Gastrocnemius medialis (tissue), 4 donors: ENCODE data around the gene PUM1. TPM values are rescaled to one million over a fixed set of nuclear protein-coding genes. Genes with fewer than 3 reads are reported as not detected.

Experiments used
- ATAC-seq, 2 donors: fragments of 150-250 bp; one replicate each; pipeline ENCODE4 v1.9.1; 2016
- DNase-seq, 2 donors: peaks; one replicate each; pipeline ENCODE4 v3.0.0-alpha.2; 2019
- H3K27ac ChIP-seq, 4 donors: fragments of 200-600 bp; sonication (generic); 1 replicate in 1 of 4; 2 replicates in 3 of 4; pipeline ENCODE4 v1.5.1; 2016 to 2018; ENCODE audit warnings: mild to moderate bottlenecking in 2 of 4, moderate library complexity in 1 of 4
- H3K27me3 ChIP-seq, 3 donors: fragments of 200-600 bp; sonication (generic) in 2 of 3; 1 replicate in 1 of 3; 2 replicates in 2 of 3; pipeline versions ENCODE4 v1.5.1 to v1.6.0; 2016 to 2019; ENCODE audit warnings: mild to moderate bottlenecking in 1 of 3, moderate library complexity in 1 of 3
- H3K36me3 ChIP-seq, 2 donors: fragments of 200-600 bp; sonication (generic) in 1 of 2; one replicate each; pipeline ENCODE4 v1.5.1; 2017 to 2018
- H3K4me1 ChIP-seq, 2 donors: fragments of 200-600 bp; sonication (generic) in 1 of 2; one replicate each; pipeline ENCODE4 v1.5.1; 2016 to 2017; ENCODE audit warnings: mild to moderate bottlenecking in 2 of 2
- H3K4me3 ChIP-seq, 4 donors: fragments of 200-600 bp; sonication (generic) in 3 of 4; 1 replicate in 1 of 4; 2 replicates in 3 of 4; pipeline ENCODE4 v1.5.1; 2016 to 2019; ENCODE audit warnings: mild to moderate bottlenecking in 2 of 4
- H3K9me3 ChIP-seq, 3 donors: fragments of 200-600 bp; sonication (generic) in 2 of 3; 1 replicate in 1 of 3; 2 replicates in 2 of 3; pipeline ENCODE4 v1.5.1; 2016 to 2019
- POLR2A ChIP-seq, 2 donors: fragments of 450-650 bp; IDR thresholded peaks; one replicate each; pipeline ENCODE4 v1.6.1; 2017; ENCODE audit warnings: antibody characterized with exemption in 2 of 2, mild to moderate bottlenecking in 2 of 2, moderate library complexity in 2 of 2
- in situ Hi-C, 4 donors: fragments of 200-750 bp; cut with MboI; loops; one replicate each; pipeline versions ENCODE4 v1.15.0 to v1.8.0; 2017; ENCODE audit warnings: low sequenced_read_pairs in 4 of 4
- intact Hi-C: fragments of 100-400 bp; cut with DNase I; formaldehyde crosslinking; loops from one replicate; pipeline ENCODE4 v1.15.1; 2023; ENCODE audit warnings: low total_unique reads
- total RNA-seq, 4 donors: library from RNA; depleted of rRNA; stranded (reverse); fragments of >200 nt; gene quantifications; one replicate each; pipeline versions ENCODE4 v1.1.0 to v1.2.3, GENCODE V29; 2016
- TF ChIP-seq, protein P1 (sequence below), 5 experiments: fragments of 450-650 bp in 3 of 5; fragments of 200-600 bp in 2 of 5; sonication (generic) in 2 of 5; IDR thresholded peaks in 4 of 5; conservative IDR thresholded peaks in 1 of 5; 1 replicate in 4 of 5; 2 replicates in 1 of 5; pipeline ENCODE4 v1.5.1; 2016 to 2019; ENCODE audit warnings: antibody characterized with exemption in 5 of 5, mild to moderate bottlenecking in 3 of 5, moderate library complexity in 3 of 5

PUM1 gene, protein sequence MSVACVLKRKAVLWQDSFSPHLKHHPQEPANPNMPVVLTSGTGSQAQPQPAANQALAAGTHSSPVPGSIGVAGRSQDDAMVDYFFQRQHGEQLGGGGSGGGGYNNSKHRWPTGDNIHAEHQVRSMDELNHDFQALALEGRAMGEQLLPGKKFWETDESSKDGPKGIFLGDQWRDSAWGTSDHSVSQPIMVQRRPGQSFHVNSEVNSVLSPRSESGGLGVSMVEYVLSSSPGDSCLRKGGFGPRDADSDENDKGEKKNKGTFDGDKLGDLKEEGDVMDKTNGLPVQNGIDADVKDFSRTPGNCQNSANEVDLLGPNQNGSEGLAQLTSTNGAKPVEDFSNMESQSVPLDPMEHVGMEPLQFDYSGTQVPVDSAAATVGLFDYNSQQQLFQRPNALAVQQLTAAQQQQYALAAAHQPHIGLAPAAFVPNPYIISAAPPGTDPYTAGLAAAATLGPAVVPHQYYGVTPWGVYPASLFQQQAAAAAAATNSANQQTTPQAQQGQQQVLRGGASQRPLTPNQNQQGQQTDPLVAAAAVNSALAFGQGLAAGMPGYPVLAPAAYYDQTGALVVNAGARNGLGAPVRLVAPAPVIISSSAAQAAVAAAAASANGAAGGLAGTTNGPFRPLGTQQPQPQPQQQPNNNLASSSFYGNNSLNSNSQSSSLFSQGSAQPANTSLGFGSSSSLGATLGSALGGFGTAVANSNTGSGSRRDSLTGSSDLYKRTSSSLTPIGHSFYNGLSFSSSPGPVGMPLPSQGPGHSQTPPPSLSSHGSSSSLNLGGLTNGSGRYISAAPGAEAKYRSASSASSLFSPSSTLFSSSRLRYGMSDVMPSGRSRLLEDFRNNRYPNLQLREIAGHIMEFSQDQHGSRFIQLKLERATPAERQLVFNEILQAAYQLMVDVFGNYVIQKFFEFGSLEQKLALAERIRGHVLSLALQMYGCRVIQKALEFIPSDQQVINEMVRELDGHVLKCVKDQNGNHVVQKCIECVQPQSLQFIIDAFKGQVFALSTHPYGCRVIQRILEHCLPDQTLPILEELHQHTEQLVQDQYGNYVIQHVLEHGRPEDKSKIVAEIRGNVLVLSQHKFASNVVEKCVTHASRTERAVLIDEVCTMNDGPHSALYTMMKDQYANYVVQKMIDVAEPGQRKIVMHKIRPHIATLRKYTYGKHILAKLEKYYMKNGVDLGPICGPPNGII
- total RNA-seq = 100 to 1,000 TPM in 1 of 4 donors, 10 to 100 TPM in 3; 56.7 to 111 (median 76.4) TPM

DNA sequence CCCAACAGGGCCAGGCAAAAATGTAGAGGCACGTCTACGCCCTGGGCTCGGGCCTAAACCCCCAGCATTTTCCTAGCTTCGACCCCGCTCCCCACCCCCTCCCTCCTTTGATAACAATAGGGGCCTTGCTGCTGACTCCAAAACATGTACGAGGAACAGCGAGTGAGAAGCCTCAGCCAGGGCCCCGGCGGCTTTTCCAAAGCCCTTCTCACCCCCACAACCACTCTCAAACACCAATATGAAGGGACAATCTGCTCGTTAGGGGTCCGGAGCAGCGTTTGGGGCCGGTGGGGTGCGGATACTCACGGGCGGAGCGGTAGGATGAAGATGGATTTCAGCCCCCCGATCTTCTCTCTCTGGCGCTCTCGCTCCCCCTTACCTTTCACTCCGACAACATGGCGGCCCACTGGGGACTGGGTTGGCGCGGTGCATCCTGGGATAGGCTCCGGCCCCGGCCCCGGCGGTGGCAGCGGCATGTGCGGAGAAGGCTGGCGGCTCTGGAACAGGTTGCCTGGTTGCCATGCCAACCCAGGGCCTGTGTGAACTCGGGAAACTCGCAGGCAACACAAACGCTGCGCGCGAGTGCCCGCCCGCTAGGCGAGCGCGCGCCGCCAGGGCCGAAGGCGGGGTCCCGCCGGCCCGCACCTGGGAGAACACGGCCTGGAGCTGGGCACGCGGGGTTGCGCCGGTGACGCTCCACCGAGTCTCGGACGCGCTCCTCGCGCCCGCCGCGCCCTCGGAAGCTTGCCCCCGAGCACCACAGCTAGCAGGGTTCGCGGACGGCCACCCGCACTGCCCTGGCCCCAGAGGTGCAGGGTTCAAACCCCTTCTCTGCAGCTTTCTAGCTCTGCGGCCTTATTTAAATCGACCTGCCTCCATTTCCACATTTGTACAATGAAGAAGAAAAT, at the start of gene PUM1:
Gene PUM1, minus strand, starts transcription at position 408 of the 908 bp plus-strand sequence. CDS start 6,151 bp downstream, outside the sequence.
- peak; percentile 95 to 97 for ATAC-seq
- intact Hi-C loops (loop anchor here (2.0 to 5.0 kb wide), 2 partner anchors 83 to 87 kb away; no protein-coding TSS in a partner anchor), in situ Hi-C loops (no loop called here)

DNA sequence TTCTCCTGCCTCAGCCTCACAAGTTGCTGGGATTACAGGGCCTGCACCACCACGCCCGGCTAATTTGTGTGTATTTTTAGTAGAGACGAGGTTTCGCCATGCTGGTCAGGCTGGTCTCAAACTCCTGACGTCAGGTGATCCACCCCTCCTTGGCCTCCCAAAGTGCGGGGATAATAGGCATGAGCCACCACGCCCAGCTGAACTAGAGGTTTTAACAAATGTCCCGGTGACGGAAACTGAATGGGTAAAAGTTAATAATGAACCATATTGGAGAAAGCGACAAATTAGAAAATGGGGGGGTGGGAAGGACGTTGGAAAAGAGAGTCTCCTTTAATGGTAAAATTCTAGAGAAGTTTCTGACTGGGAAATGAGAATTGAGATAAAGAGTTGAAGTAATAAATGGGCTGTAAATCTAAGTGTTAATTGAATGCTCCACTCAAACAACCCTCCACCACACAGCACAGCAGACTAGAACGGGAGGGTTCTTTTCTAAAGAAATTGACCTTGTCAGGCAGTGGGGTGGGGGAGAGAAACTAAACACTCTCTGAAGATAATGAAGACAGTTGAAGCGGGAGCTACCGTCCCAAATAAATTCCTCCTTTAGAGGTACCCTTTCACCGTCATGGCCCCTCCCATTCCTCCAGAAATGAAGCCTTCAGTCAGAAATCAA, 46.9 kb upstream of the PUM1 start:
- DNase-seq (no peak), ATAC-seq (no peak)
- no peaks in the 10 kb centered on the region for H3K36me3 ChIP-seq
- H3K4me3 ChIP-seq = no peak overlapping the region
- no peak overlapping the region for H3K27ac ChIP-seq
- intact Hi-C loops (no loop called here), in situ Hi-C loops (no loop called here)
- TF ChIP-seq POLR2A (IDR thresholded peaks at IDR 0.05) = no peak
- TF ChIP-seq, protein P1, sequence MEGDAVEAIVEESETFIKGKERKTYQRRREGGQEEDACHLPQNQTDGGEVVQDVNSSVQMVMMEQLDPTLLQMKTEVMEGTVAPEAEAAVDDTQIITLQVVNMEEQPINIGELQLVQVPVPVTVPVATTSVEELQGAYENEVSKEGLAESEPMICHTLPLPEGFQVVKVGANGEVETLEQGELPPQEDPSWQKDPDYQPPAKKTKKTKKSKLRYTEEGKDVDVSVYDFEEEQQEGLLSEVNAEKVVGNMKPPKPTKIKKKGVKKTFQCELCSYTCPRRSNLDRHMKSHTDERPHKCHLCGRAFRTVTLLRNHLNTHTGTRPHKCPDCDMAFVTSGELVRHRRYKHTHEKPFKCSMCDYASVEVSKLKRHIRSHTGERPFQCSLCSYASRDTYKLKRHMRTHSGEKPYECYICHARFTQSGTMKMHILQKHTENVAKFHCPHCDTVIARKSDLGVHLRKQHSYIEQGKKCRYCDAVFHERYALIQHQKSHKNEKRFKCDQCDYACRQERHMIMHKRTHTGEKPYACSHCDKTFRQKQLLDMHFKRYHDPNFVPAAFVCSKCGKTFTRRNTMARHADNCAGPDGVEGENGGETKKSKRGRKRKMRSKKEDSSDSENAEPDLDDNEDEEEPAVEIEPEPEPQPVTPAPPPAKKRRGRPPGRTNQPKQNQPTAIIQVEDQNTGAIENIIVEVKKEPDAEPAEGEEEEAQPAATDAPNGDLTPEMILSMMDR (IDR thresholded peaks at IDR 0.05 in 4 of 5, conservative IDR thresholded peaks at IDR 0.05 in 1 of 5) = no peak
- H3K4me1 ChIP-seq = peaks cover 0 to 6% of the 10 kb centered on the region in 2 donors
- H3K27me3 ChIP-seq = no peaks in the 10 kb centered on the region
- no peaks in the 10 kb centered on the region for H3K9me3 ChIP-seq

More for the DNA sequence above, at the start of gene PUM1:
- no peaks in the 10 kb centered on the region for H3K27me3 ChIP-seq
- H3K27ac ChIP-seq = peak within 1 kb of the TSS; percentile 92 to 97 (median 94)
- TF ChIP-seq, protein P1 (IDR thresholded peaks at IDR 0.05 in 4 of 5, conservative IDR thresholded peaks at IDR 0.05 in 1 of 5) = peak; percentile 11 to 45 (median 16)
- TF ChIP-seq POLR2A (IDR thresholded peaks at IDR 0.05) = peak; percentile 83 to 87
- DNase-seq = peak; percentile 98
- peak within 1 kb of the TSS; percentile 79 to 91 (median 80) for H3K4me3 ChIP-seq
- no peaks in the 10 kb centered on the region for H3K36me3 ChIP-seq
- no peaks in the 10 kb centered on the region for H3K9me3 ChIP-seq
- H3K4me1 ChIP-seq = peaks cover 31 to 32% of the 10 kb centered on the region in 2 donors

DNA sequence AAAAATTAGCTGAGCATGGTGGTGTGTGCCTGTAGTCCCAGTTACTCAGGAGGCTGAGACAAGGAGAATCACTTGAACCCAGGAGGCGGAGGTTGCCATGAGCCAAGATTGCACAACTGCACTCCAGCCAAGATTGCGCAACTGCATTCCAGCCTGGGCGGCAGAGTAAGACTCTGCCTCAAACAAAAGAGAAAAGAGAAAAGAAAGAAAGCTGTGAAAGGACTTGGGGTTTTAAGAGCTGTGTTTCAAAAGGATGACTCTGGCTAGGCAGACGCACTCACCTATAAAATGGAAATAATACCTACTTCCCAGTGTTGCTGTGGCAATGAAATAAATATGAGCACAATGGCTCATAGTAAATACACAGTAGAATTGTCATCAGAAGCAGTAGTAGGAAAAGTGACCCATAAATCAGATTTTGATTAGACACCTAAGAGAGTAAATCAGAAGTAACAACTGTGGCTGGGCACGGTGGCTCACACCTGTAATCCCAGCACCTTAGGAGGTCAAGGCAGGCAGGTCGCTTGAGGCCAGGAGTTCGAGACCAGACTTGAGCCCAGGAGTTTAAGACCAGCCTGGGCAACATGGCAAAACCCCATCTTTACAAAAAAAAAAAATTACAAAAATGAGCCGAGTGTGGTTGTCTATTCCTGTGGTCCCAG, 45.9 kb upstream of the PUM1 start:
- H3K4me3 ChIP-seq = no peak overlapping the region
- H3K9me3 ChIP-seq = no peaks in the 10 kb centered on the region
- intact Hi-C loops (no loop called here), in situ Hi-C loops (no loop called here)
- no peak for TF ChIP-seq POLR2A (IDR thresholded peaks at IDR 0.05)
- TF ChIP-seq, protein P1 (IDR thresholded peaks at IDR 0.05 in 4 of 5, conservative IDR thresholded peaks at IDR 0.05 in 1 of 5) = no peak
- H3K27ac ChIP-seq = no peak overlapping the region
- no peaks in the 10 kb centered on the region for H3K36me3 ChIP-seq
- DNase-seq = peak in 1 of 2 donors; percentile 29
- peak in 1 of 2 donors; percentile 21 for ATAC-seq
- peaks cover 0 to 6% of the 10 kb centered on the region in 2 donors for H3K4me1 ChIP-seq
- H3K27me3 ChIP-seq = no peaks in the 10 kb centered on the region
